Central memory CD8-positive, alpha-beta T cell (primary cell): ENCODE data around the gene PTGR3.
A peak's percentile ranks its signal among the peaks of the same experiment; 100 is the strongest.

Source experiments
- ATAC-seq: fragments of 150-1000 bp; cut with Tn5 transposase; replicated peaks from 2 replicates; pipeline ENCODE4 v1.10.0; 2022; ENCODE audit warnings: mild to moderate bottlenecking, moderate FRiP score, moderate number of reproducible peaks; ENCODE audit not compliant: poor library complexity, severe bottlenecking; ENCODE audit errors: extremely low read depth
- DNase-seq, 2 donors: peaks; one replicate each; pipeline ENCODE4 v3.0.0; 2021; ENCODE audit warnings: low spot score in 2 of 2
- H3K27ac Mint-ChIP-seq: one replicate; pipeline ENCODE4 v1.8.0; 2022; ENCODE audit warnings: low read depth, mild to moderate bottlenecking, moderate library complexity, mixed read lengths
- H3K27me3 Mint-ChIP-seq: one replicate; pipeline ENCODE4 v1.8.0; 2022; ENCODE audit warnings: mixed read lengths
- H3K36me3 Mint-ChIP-seq: one replicate; pipeline ENCODE4 v1.8.0; 2022; ENCODE audit warnings: mild to moderate bottlenecking, moderate library complexity, mixed read lengths; ENCODE audit not compliant: insufficient read depth
- H3K4me1 Mint-ChIP-seq: one replicate; pipeline ENCODE4 v1.8.0; 2022; ENCODE audit warnings: mixed read lengths
- H3K4me3 Mint-ChIP-seq: one replicate; pipeline ENCODE4 v1.8.0; 2022; ENCODE audit warnings: mild to moderate bottlenecking, moderate library complexity, mixed read lengths
- H3K9me3 Mint-ChIP-seq: one replicate; pipeline ENCODE4 v1.8.0; 2022; ENCODE audit warnings: mixed read lengths

The PTGR3 gene

GRCh38 chr18:75229437-75229836 lies 20.5 kb upstream of the PTGR3 start:
- Mint-ChIP-seq H3K36me3 (peaks cover 5% of the 10 kb centered on the region), H3K27me3 (no peaks in the 10 kb centered on the region), H3K4me1 (peaks cover 49% of the 10 kb centered on the region), H3K27ac (peak overlapping the region; percentile 44), H3K4me3 (peak overlapping the region; percentile 19), H3K9me3 (no peaks in the 10 kb centered on the region)
- no peak for DNase-seq
- ATAC-seq, result peak; percentile 60

DNA sequence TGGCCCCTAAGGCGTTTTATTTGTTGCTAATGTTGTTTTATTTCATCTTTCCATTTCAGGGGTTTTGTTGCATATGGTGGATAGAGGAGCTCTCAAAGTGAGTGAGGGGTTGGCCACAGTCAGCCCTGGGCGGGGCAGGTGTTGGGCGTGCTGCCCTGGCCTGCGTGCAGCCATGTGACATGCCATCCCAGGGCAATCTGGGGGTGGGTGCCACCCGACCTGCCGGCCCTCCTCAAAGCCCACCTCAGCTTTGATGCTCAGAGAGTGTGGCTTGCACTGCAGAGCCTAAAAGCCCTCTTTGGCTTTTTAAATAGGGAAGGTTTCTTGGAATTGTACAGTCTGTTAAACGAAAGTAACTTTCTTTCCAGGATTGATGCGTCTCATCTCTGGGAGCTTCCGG lies 20.0 kb upstream of the PTGR3 start:
- ATAC-seq (no peak), DNase-seq (no peak)
- Mint-ChIP-seq H3K4me1 (peaks cover 49% of the 10 kb centered on the region), H3K27me3 (no peaks in the 10 kb centered on the region), H3K4me3 (peak overlapping the region; percentile 19), H3K9me3 (no peaks in the 10 kb centered on the region), H3K36me3 (peaks cover 5% of the 10 kb centered on the region), H3K27ac (peak overlapping the region; percentile 44)

- no peak for ATAC-seq
- H3K4me1 Mint-ChIP-seq, result peaks cover 54% of the 10 kb centered on the region
- H3K36me3 Mint-ChIP-seq, result peaks cover 3% of the 10 kb centered on the region
- no peak overlapping the region for H3K27ac Mint-ChIP-seq
- H3K9me3 Mint-ChIP-seq, result no peaks in the 10 kb centered on the region
- H3K4me3 Mint-ChIP-seq, result no peak overlapping the region
- no peak for DNase-seq
- H3K27me3 Mint-ChIP-seq, result no peaks in the 10 kb centered on the region
Measured at GRCh38 chr18:75227535-75228296, 18.8 kb upstream of the PTGR3 start.

DNA sequence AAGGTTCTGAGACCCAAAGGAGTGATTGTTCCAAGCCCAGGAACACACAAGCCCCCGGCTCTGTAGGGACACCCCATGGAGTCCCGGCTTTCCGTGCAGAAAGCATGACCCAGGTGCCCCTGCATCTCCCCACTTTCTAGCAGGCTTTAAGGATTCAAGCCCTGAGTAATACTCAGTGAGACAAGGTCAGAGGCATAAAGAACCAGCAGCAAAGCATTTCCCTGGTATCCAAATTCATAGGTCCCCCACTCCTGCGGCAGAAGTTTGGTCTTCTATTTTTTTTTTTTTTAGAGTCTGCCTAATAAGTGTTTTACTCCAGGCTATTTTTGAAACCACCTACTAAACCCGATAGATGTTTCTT lies 18.0 kb upstream of the PTGR3 start:
- no peak for DNase-seq
- no peaks in the 10 kb centered on the region for H3K9me3 Mint-ChIP-seq
- no peak overlapping the region for H3K4me3 Mint-ChIP-seq
- no peak overlapping the region for H3K27ac Mint-ChIP-seq
- no peaks in the 10 kb centered on the region for H3K27me3 Mint-ChIP-seq
- no peak for ATAC-seq
- peaks cover 3% of the 10 kb centered on the region for H3K36me3 Mint-ChIP-seq
- H3K4me1 Mint-ChIP-seq, result peaks cover 58% of the 10 kb centered on the region

- Mint-ChIP-seq H3K27ac (no peak overlapping the region), H3K9me3 (no peaks in the 10 kb centered on the region), H3K4me1 (peaks cover 58% of the 10 kb centered on the region), H3K4me3 (peak overlapping the region; percentile 25), H3K27me3 (no peaks in the 10 kb centered on the region), H3K36me3 (peaks cover 3% of the 10 kb centered on the region)
- no peak for ATAC-seq
- no peak for DNase-seq
Measured at GRCh38 chr18:75226286-75226955, 17.5 kb upstream of the PTGR3 start.

DNA sequence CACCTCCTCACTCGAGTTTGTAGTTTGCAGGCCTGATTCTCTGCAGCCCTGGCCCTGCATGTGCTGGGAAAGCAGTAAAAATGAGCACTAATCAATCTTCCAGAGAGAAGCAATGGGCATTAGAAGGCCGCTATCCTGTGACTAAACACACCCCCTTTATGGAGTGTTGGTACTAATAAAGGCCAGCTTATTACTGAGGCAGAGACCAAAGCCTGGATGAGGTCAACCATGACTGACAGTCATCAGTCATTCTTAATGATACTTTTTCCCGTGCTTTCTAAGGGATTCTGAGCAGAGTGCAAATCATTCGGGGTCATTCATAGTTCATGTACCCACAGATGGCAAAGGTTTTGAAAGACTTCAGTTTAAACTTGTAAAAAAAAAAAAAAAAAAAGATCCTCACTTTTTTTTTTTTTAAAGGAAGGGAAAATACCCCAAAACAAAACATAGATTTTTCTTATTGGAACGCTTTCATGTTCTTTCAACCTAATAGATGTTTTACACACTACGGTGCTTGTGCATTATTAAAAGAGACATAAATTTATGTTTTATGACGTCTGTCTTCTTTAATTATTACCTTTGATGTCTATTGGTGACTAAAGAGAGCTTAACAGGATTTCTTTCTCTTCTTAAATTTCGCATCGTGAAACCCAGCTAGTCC lies 14.9 kb upstream of the PTGR3 start:
- H3K4me1 Mint-ChIP-seq, result peaks cover 58% of the 10 kb centered on the region
- no peaks in the 10 kb centered on the region for H3K9me3 Mint-ChIP-seq
- H3K4me3 Mint-ChIP-seq, result no peak overlapping the region
- H3K27me3 Mint-ChIP-seq, result no peaks in the 10 kb centered on the region
- H3K36me3 Mint-ChIP-seq, result peaks cover 2% of the 10 kb centered on the region
- no peak overlapping the region for H3K27ac Mint-ChIP-seq
- no peak for DNase-seq
- ATAC-seq, result no peak

GRCh38 chr18:75222407-75222806 lies 13.5 kb upstream of the PTGR3 start:
- Mint-ChIP-seq H3K9me3 (no peaks in the 10 kb centered on the region), H3K27me3 (no peaks in the 10 kb centered on the region), H3K27ac (no peak overlapping the region), H3K4me3 (peak overlapping the region; percentile 25), H3K4me1 (peaks cover 52% of the 10 kb centered on the region), H3K36me3 (peaks cover 2% of the 10 kb centered on the region)
- DNase-seq (no peak), ATAC-seq (no peak)

- DNase-seq, result no peak
- ATAC-seq, result no peak
- peaks cover 52% of the 10 kb centered on the region for H3K4me1 Mint-ChIP-seq
- H3K36me3 Mint-ChIP-seq, result peaks cover 3% of the 10 kb centered on the region
- H3K27ac Mint-ChIP-seq, result no peak overlapping the region
- no peaks in the 10 kb centered on the region for H3K27me3 Mint-ChIP-seq
- peak overlapping the region; percentile 25 for H3K4me3 Mint-ChIP-seq
- H3K9me3 Mint-ChIP-seq, result no peaks in the 10 kb centered on the region
Measured at GRCh38 chr18:75221897-75222296, 13.0 kb upstream of the PTGR3 start.

GRCh38 chr18:75221397-75221796 lies 12.5 kb upstream of the PTGR3 start:
- Mint-ChIP-seq H3K4me1 (peaks cover 52% of the 10 kb centered on the region), H3K36me3 (peaks cover 3% of the 10 kb centered on the region), H3K9me3 (no peaks in the 10 kb centered on the region), H3K27ac (no peak overlapping the region), H3K27me3 (no peaks in the 10 kb centered on the region), H3K4me3 (no peak overlapping the region)
- DNase-seq (no peak), ATAC-seq (no peak)

- H3K4me1 Mint-ChIP-seq, result peaks cover 53% of the 10 kb centered on the region
- ATAC-seq (no peak), DNase-seq (no peak)
- no peaks in the 10 kb centered on the region for H3K27me3 Mint-ChIP-seq
- H3K4me3 Mint-ChIP-seq, result no peak overlapping the region
- H3K36me3 Mint-ChIP-seq, result peaks cover 4% of the 10 kb centered on the region
- no peaks in the 10 kb centered on the region for H3K9me3 Mint-ChIP-seq
- H3K27ac Mint-ChIP-seq, result peak overlapping the region; percentile 29
Measured at GRCh38 chr18:75220551-75221355, 11.8 kb upstream of the PTGR3 start.

DNA sequence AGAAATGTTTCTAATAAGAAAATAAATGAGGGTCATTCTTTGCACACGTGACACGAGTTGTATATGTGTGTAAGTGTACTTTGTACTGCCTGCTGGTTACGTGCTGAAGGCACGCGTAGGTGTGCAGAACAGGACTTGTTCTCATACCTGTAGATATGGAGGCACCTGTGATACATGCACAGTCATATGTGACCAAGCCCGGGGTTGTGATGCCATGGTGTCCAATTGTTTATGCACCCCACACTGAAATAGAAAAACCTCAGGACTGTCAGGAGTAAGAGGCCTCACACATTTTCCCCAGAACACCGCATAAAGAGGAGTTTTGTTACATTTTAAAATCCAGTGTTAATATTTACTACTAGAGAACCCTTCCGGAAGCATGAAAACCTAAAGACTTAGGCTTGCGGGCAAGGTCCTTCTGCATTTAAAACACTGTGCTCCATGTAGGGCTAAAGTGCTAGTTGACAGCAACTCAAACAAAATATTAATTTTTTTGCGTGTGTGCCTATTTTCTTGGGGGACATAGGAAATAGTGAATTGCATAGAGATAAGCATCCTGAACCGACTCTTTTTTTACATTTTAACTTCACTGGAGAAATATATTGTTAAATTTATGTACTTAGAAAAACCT lies 10.9 kb upstream of the PTGR3 start:
- Mint-ChIP-seq H3K4me1 (peaks cover 62% of the 10 kb centered on the region), H3K27me3 (no peaks in the 10 kb centered on the region), H3K9me3 (no peaks in the 10 kb centered on the region), H3K4me3 (no peak overlapping the region), H3K36me3 (peaks cover 4% of the 10 kb centered on the region), H3K27ac (no peak overlapping the region)
- DNase-seq, result no peak
- ATAC-seq, result no peak
